HEK293 (cell line): ENCODE measurements around the gene PGM1.

Experiments
- CTCF ChIP-seq: fragments of 450-650 bp; formaldehyde crosslinking; IDR thresholded peaks from 2 replicates; pipeline ENCODE4 v1.5.1; 2016; ENCODE audit warnings: missing biosample characterization, missing genetic modification characterization
- REST ChIP-seq: fragments of 450-650 bp; formaldehyde crosslinking; IDR thresholded peaks from 2 replicates; pipeline ENCODE4 v1.5.1; 2016; ENCODE audit warnings: missing biosample characterization, missing genetic modification characterization
- ZNF202 ChIP-seq: fragments of 450-650 bp; formaldehyde crosslinking; IDR thresholded peaks from 2 replicates; pipeline ENCODE4 v1.5.1; 2016; ENCODE audit warnings: missing biosample characterization, missing genetic modification characterization, borderline replicate concordance
- ZNF514 ChIP-seq: fragments of 450-650 bp; formaldehyde crosslinking; IDR thresholded peaks from 2 replicates; pipeline ENCODE4 v1.5.1; 2016; ENCODE audit warnings: missing biosample characterization, missing genetic modification characterization
- ZNF585B ChIP-seq: fragments of 450-650 bp; formaldehyde crosslinking; IDR thresholded peaks from 2 replicates; pipeline ENCODE4 v1.5.1; 2016; ENCODE audit warnings: missing biosample characterization, missing genetic modification characterization

GRCh38 chr1:63642901-63643300 lies 49.7 kb downstream of the PGM1 start:
- TF ChIP-seq CTCF (tag by site-specific recombination) (no peak), ZNF514 (tag by site-specific recombination) (no peak), REST (tag by site-specific recombination) (no peak), ZNF585B (tag by site-specific recombination) (no peak), ZNF202 (tag by site-specific recombination) (no peak)
